Middle frontal gyrus (tissue), 1 donor: ENCODE measurements around the gene PCDH9.
"Not testable (repeated sequence)": the region's sequence is repeated elsewhere in the genome, so short reads cannot be mapped to it uniquely, and the experiment has no call there.

Experiments used
- DNase-seq: peaks from one replicate; pipeline ENCODE4 v3.0.0-alpha.2; 2015; ENCODE audit warnings: low spot score; ENCODE audit errors: extremely low spot score

The PCDH9 gene

GRCh38 chr13:67128136-67128535, 102.0 kb downstream of the PCDH9 start:
- no peak for DNase-seq

GRCh38 chr13:67125681-67126080, 104.5 kb downstream of the PCDH9 start:
- DNase-seq, result no peak

GRCh38 chr13:67123165-67123564, 107.0 kb downstream of the PCDH9 start:
- DNase-seq, result no peak

GRCh38 chr13:67122251-67122650, 107.9 kb downstream of the PCDH9 start:
- DNase-seq, result no peak

DNA sequence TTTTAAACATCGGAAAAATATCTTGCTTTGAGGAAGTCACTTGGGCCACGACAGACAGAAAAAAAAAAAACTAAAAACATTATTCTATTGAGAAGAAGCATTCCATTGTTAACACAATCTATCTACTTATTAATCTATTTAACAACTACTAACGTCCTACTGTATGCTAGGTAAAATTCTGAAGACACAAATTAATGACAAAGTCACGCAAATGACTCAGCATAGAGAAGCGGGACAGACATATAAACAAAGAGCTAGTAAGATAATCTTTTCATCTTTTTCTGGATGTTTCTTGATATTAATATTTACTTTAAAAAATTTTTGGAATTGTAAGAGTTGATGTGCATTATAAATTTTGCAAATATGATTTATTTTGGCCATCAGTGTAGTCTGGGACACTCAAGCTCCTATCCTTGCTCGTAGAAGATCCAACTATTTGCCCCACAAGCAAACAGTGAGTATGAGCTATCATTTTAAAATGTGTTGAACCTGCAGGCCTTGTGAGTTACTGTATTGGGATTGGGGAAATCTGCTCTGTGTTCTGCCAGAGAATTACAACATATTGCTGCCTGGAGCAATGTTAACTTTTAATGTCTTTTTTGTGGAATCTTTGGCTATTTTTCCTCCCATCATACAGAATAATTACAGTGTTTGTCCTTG, 109.1 kb downstream of the PCDH9 start:
- DNase-seq, result no peak

GRCh38 chr13:67119481-67119894, 110.6 kb downstream of the PCDH9 start:
- DNase-seq, result no peak

GRCh38 chr13:67118277-67118676, 111.9 kb downstream of the PCDH9 start:
- DNase-seq, result no peak

- DNase-seq, result no peak
Observed at GRCh38 chr13:67117010-67117550, 113.1 kb downstream of the PCDH9 start.

DNA sequence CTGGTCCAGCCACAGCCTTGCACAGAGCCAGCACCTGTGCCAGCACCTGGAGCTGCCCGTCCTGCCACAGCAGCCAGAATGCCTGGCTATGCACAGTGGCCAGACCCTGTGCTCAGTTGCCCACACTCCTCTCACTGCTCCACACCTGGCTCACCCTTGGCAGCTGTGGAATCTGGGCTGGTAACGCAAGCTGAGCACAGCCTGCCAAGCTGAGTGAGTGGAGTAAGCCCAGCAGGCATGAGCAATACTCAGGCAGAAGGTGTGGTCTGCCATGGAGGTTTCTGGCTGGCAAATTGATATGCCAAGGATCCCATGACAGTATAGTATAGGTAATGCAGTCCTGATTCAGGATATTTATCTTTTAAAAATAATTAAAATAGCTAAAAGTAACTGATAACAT, 122.2 kb downstream of the PCDH9 start:
- no peak for DNase-seq

- no peak for DNase-seq
Observed at GRCh38 chr13:67106502-67107057, 123.6 kb downstream of the PCDH9 start.

DNA sequence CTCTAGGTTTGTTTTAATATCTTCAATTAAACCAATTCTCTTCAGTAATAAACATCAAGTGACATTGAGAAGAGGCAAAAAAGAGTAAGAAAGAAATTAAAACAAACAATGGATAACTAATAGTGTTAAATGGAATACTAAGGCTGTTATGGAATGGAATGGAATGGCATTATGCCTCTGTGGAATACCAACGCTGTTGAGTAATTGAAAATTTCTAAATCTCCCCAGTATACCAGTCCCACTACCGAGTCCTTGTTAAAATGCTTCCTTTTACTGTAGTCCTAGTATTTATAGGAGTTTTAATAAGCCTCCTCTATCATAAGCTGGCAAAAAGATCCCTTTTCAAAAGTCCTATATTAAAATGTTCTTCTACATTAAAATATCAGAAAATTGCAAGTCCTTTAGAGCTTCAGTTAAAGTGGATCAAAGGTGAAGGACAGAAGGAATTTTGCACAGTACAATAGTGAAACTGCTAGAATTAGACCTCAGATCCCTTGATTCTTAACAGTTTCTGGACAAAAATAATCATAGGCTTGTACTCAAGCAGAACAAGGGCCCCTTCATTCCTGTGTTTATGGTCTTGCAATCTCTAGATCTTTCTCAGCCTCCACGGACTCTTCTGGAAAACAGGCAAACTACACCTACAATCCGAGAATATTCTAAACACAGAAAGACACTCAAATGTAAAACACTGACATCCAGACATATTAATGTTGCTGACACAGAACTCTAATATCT, 128.2 kb downstream of the PCDH9 start:
- DNase-seq, result no peak

DNA sequence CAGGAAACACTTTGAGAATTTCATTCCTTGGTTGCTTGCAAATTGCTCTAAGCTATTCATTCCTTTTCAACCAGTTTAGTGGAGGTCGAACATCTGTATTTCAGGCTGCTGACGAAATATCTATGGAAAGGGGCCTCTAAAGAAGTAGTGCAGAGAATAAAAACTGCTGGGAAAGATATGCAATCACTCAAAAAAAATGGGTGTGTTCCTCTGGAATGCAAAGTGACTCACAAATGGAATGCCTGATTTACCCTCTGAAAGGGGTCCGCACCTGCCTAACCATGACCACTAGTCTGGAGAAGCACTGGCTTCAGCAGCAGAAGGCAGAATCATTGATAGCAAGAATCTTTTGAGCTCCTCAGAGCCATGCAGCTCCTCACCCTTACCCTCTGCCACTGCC, 129.4 kb downstream of the PCDH9 start:
- DNase-seq, result no peak

DNA sequence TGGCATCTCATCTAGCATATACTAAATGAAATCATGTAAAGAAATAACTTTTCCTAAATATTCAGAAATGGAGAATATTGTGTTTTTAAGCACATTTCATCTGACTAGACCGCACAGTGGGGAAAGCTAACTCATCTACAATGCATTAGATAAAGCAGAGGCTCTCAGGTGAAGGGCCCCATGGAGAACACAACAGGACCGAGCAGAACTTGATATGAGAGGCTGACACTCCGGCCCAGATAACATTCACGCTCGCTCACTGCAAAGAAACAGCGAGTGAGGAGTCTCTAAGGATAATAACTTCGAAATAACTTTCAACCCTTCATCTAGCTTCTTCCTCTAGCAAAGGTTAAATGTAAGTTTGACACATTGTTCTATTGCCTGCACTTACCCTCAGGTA, 130.6 kb downstream of the PCDH9 start:
- DNase-seq, result no peak

- DNase-seq, result no peak
Observed at GRCh38 chr13:67097892-67098452, 132.2 kb downstream of the PCDH9 start.

GRCh38 chr13:67096893-67097292, 133.2 kb downstream of the PCDH9 start:
- not testable (repeated sequence) for DNase-seq

DNA sequence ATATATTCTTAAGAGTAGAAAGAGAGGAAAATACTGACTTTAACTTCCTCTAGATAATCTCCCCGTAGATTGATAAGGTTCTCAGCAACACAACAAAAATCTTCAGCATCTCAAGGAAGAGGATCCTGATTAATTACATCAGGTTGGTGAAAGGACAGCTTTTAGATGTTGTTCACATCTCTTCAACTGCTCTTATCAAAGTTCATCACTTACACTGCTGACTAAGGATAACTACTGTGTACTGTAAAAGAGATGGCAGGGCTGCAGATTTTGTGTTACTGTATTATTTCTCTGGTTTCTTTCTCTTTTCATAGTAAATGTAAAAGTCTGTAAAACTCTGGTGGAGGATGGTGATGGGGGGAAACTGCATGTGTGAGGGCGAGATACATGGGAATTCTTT, 133.7 kb downstream of the PCDH9 start:
- no peak for DNase-seq

- no peak for DNase-seq
Observed at GRCh38 chr13:67095621-67096020, 134.5 kb downstream of the PCDH9 start.

- DNase-seq, result no peak
Observed at GRCh38 chr13:67094952-67095351, 135.2 kb downstream of the PCDH9 start.

GRCh38 chr13:67094078-67094477, 136.1 kb downstream of the PCDH9 start:
- DNase-seq, result no peak

- no peak for DNase-seq
Observed at GRCh38 chr13:67091603-67092002, 138.5 kb downstream of the PCDH9 start.

GRCh38 chr13:67090856-67091255, 139.3 kb downstream of the PCDH9 start:
- DNase-seq, result no peak

DNA sequence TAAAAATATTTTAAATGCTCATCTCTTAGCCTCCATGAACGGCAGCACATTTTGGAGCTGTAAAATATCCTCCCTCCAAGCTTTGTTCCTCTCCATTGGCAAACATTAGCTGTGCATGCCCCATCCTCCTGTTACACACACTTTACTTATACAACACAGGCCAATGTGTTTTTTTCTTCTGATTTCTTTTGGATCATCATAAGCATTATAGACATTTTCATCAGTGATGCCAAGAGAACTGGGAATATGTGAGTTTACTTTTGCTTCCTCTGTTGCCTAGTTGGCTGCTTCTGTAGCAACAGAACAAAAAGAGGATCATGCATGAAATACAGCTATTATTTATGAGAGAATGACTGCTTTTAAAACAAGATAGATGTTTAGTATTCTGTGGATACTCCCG, 142.6 kb downstream of the PCDH9 start:
- no peak for DNase-seq
